SK-N-SH treated with all-trans-retinoic acid at 6 μM for 48 hours (cell line): ENCODE results near the gene ITGB3.

Source experiments
- CSDC2 ChIP-seq: fragments of 250-450 bp; sonication (Bioruptor Pico); IDR thresholded peaks from 2 replicates; pipeline ENCODE4 v1.5.0; 2020; ENCODE audit warnings: mild to moderate bottlenecking, moderate library complexity
- CSRNP3 ChIP-seq: fragments of 250-450 bp; sonication (Bioruptor Pico); IDR thresholded peaks from 2 replicates; pipeline ENCODE4 v1.5.1; 2021; ENCODE audit warnings: mild to moderate bottlenecking, moderate library complexity
- PATZ1 ChIP-seq: fragments of 250-450 bp; sonication (Bioruptor Pico); IDR thresholded peaks from 2 replicates; pipeline ENCODE4 v1.8.0; 2020; ENCODE audit warnings: mild to moderate bottlenecking, moderate library complexity, borderline replicate concordance
- POU6F1 ChIP-seq: fragments of 250-450 bp; sonication (Bioruptor Pico); IDR thresholded peaks from 2 replicates; pipeline ENCODE4 v1.8.0; 2021; ENCODE audit warnings: low read depth, mild to moderate bottlenecking, moderate library complexity, borderline replicate concordance

GRCh38 chr17:47208744-47209488 lies 44.7 kb upstream of the ITGB3 start, which contains the start of gene MYL4:
- TF ChIP-seq PATZ1 (CRISPR knock-in tag) (no peak), CSRNP3 (CRISPR knock-in tag) (no peak), CSDC2 (CRISPR knock-in tag) (no peak), POU6F1 (CRISPR knock-in tag) (no peak)
